Adipose tissue (tissue), 3 donors: ENCODE data around the gene NPR2. TPM values are rescaled to one million over a fixed set of nuclear protein-coding genes. Genes with fewer than 3 reads are reported as not detected.

Source experiments
- H3K27ac ChIP-seq: one replicate; pipeline ENCODE4 v1.5.1; 2013; ENCODE audit warnings: low read depth, low read length
- WGBS, 3 donors: extraction: QIAGEN DNeasy Blood & Tissue Kit; methylation state at CpG; one replicate each; pipeline ENCODE4 v1.1.7; 2013; 5-methylcytosine and 5-hydroxymethylcytosine counted together
- polyA plus RNA-seq, 3 donors: library from polyadenylated mRNA; stranded (reverse); fragments of 200-250 nt; gene quantifications; one replicate each; pipeline ENCODE4 v1.2.3, GENCODE V29; 2013
- donor health status: healthy with polysubstance abuse.
- donor health status: Bipolar disorder and iron deficiency.
- donor health status: healthy.

The NPR2 gene
- polyA plus RNA-seq, result 10 to 100 TPM in 2 of 3 donors, 1 to 10 TPM in 1; 4.9 to 27.1 (median 18.3) TPM

GRCh38 chr9:35791297-35791921 lies at the start of gene NPR2:
TSS of gene NPR2 (plus strand) at chr9:35791591. CDS start at chr9:35792409, 818 bp downstream.
- WGBS, 3 donors, result 7 to 26% (median 17%) methylated on average over 17 to 63 of the region's 64 CpGs
- H3K27ac ChIP-seq, result no peak within 1 kb of the TSS

GRCh38 chr9:35741740-35742139 lies 49.7 kb upstream of the NPR2 start:
- 78 to 89% (median 83%) methylated on average over 6 to 7 of the region's 7 CpGs for whole genome bisulfite sequencing, 3 donors
- H3K27ac ChIP-seq, result no peak overlapping the region

GRCh38 chr9:35743452-35743851 lies 47.9 kb upstream of the NPR2 start:
- WGBS, 3 donors, result 52 to 74% (median 55%) methylated on average over 2 of the region's 2 CpGs
- H3K27ac ChIP-seq, result no peak overlapping the region

GRCh38 chr9:35743880-35744518 lies 47.4 kb upstream of the NPR2 start:
- no peak overlapping the region for H3K27ac ChIP-seq
- WGBS, 3 donors, result 78 to 86% (median 82%) methylated on average over 8 of the region's 8 CpGs

GRCh38 chr9:35745569-35745968 lies 45.8 kb upstream of the NPR2 start:
- H3K27ac ChIP-seq, result no peak overlapping the region
- 12 to 66% (median 64%) methylated on average over 1 of the region's 1 CpG for WGBS, 3 donors

GRCh38 chr9:35746583-35746982 lies 44.8 kb upstream of the NPR2 start:
- no peak overlapping the region for H3K27ac ChIP-seq
- 25 to 62% (median 52%) methylated on average over 3 of the region's 3 CpGs for WGBS, 3 donors

- WGBS, 3 donors, result 0% methylated on average over 24 of the region's 24 CpGs
- H3K27ac ChIP-seq, result peak overlapping the region; percentile 65
These were observed 43.0 kb upstream of the NPR2 start for GRCh38 chr9:35748242-35748857.

- peak within 1 kb of the TSS; percentile 65 for H3K27ac ChIP-seq
- WGBS, 3 donors, result 0 to 1% (median 1%) methylated on average over 53 to 69 of the region's 69 CpGs
These were observed 42.4 kb upstream of the NPR2 start, which contains the start of the genes GBA2 and RGP1 for GRCh38 chr9:35748858-35749514. TSS of gene GBA2 (minus strand) at chr9:35749228. CDS start at chr9:35748704, 524 bp downstream. TSS of gene RGP1 (plus strand) at chr9:35749287. CDS start at chr9:35749756, 469 bp downstream.

GRCh38 chr9:35749515-35750255 lies 41.7 kb upstream of the NPR2 start:
- 2 to 3% (median 2%) methylated on average over 19 of the region's 19 CpGs for WGBS, 3 donors
- peak overlapping the region; percentile 65 for H3K27ac ChIP-seq

- 46 to 64% (median 62%) methylated on average over 4 of the region's 4 CpGs for WGBS, 3 donors
- no peak overlapping the region for H3K27ac ChIP-seq
These were observed 41.2 kb upstream of the NPR2 start for GRCh38 chr9:35750256-35750531.

- no peak overlapping the region for H3K27ac ChIP-seq
- WGBS, 3 donors, result 84 to 89% (median 88%) methylated on average over 5 of the region's 5 CpGs
These were observed 37.9 kb upstream of the NPR2 start for GRCh38 chr9:35753466-35753865.

GRCh38 chr9:35754264-35754663 lies 37.1 kb upstream of the NPR2 start, which contains the start of gene MSMP:
TSS of gene MSMP (minus strand) at chr9:35754276. CDS start at chr9:35754129, 147 bp downstream.
- 45 to 67% (median 47%) methylated on average over 2 to 3 of the region's 3 CpGs for WGBS, 3 donors
- no peak within 1 kb of the TSS for H3K27ac ChIP-seq

- H3K27ac ChIP-seq, result no peak overlapping the region
- 92 to 98% (median 94%) methylated on average over 4 of the region's 4 CpGs for WGBS, 3 donors
These were observed 36.3 kb upstream of the NPR2 start for GRCh38 chr9:35755071-35755470.

GRCh38 chr9:35756275-35757225 lies 34.8 kb upstream of the NPR2 start:
- H3K27ac ChIP-seq, result peak overlapping the region; percentile 1
- 9 to 14% (median 10%) methylated on average over 29 to 48 of the region's 48 CpGs for WGBS, 3 donors

- WGBS, 3 donors, result 1 to 2% (median 1%) methylated on average over 19 to 20 of the region's 20 CpGs
- no peak overlapping the region for H3K27ac ChIP-seq
These were observed 34.0 kb upstream of the NPR2 start for GRCh38 chr9:35757226-35757891.

GRCh38 chr9:35757892-35758275 lies 33.5 kb upstream of the NPR2 start:
- no peak overlapping the region for H3K27ac ChIP-seq

GRCh38 chr9:35758475-35759050 lies 32.8 kb upstream of the NPR2 start:
- 17 to 68% (median 19%) methylated on average over 3 of the region's 3 CpGs for WGBS, 3 donors
- H3K27ac ChIP-seq, result no peak overlapping the region
